Neuronal stem cell (in vitro differentiated cells): ENCODE results near the gene TUBA4B.
A peak's percentile ranks its signal among the peaks of the same experiment; 100 is the strongest.
"Not testable (repeated sequence)": the region's sequence is repeated elsewhere in the genome, so short reads cannot be mapped to it uniquely, and the experiment has no call there.

ENCODE experiments used
- DNase-seq: peaks from one replicate; pipeline ENCODE4 v3.0.0-alpha.2; 2013; ENCODE audit warnings: low spot score
- H2AFZ ChIP-seq: one replicate; pipeline ENCODE4 v1.6.1; 2013; ENCODE audit warnings: mild to moderate bottlenecking, low read length, inconsistent platforms
- H2AK5ac ChIP-seq: 2 replicates; pipeline ENCODE4 v1.6.1; 2013; ENCODE audit warnings: low read depth, mild to moderate bottlenecking, inconsistent platforms, low read length, moderate library complexity, mixed read lengths
- H2BK120ac ChIP-seq: 2 replicates; pipeline ENCODE4 v1.6.1; 2013; ENCODE audit warnings: low read depth, mild to moderate bottlenecking, inconsistent platforms, low read length, moderate library complexity, mixed read lengths
- H2BK12ac ChIP-seq: one replicate; pipeline ENCODE4 v1.6.1; 2013; ENCODE audit warnings: low read length, inconsistent platforms
- H2BK15ac ChIP-seq: 2 replicates; pipeline ENCODE4 v1.6.1; 2013; ENCODE audit warnings: mild to moderate bottlenecking, low read length, inconsistent platforms, mixed read lengths
- H2BK5ac ChIP-seq: one replicate; pipeline ENCODE4 v1.6.1; 2013; ENCODE audit warnings: inconsistent platforms, mild to moderate bottlenecking, low read length, moderate library complexity
- H3K14ac ChIP-seq: one replicate; pipeline ENCODE4 v1.6.1; 2013; ENCODE audit warnings: low read length, inconsistent platforms
- H3K18ac ChIP-seq: 2 replicates; pipeline ENCODE4 v1.6.1; 2013; ENCODE audit warnings: low read length, inconsistent platforms
- H3K23ac ChIP-seq: 2 replicates; pipeline ENCODE4 v1.6.1; 2013; ENCODE audit warnings: low read depth, mild to moderate bottlenecking, mixed read lengths, low read length, inconsistent platforms; ENCODE audit not compliant: poor library complexity
- H3K27ac ChIP-seq: replicated peaks from 3 replicates; pipeline ENCODE4 v1.5.1; 2013; ENCODE audit warnings: low read length, inconsistent platforms
- H3K27me3 ChIP-seq, 3 experiments: 2 replicates each; pipeline ENCODE4 v1.6.1; 2013; ENCODE audit warnings: low read length in 3 of 3, mild to moderate bottlenecking in 2 of 3, inconsistent platforms in 1 of 3, low read depth in 1 of 3, mixed read lengths in 1 of 3, moderate library complexity in 1 of 3; ENCODE audit not compliant: control insufficient read depth in 3 of 3, insufficient read depth in 3 of 3
- H3K36me3 ChIP-seq, 2 donors: replicated peaks in 1 of 2; 2 replicates each; pipeline ENCODE4 v1.6.1; 2013; ENCODE audit warnings: low read length in 2 of 2; ENCODE audit not compliant: control insufficient read depth in 2 of 2, insufficient read depth in 2 of 2
- H3K4ac ChIP-seq: 2 replicates; pipeline ENCODE4 v1.6.1; 2013; ENCODE audit warnings: inconsistent platforms, mild to moderate bottlenecking, low read length, moderate library complexity
- H3K4me1 ChIP-seq, 2 donors: 1 replicate in 1 of 2; 2 replicates in 1 of 2; pipeline ENCODE4 v1.6.1; 2013; ENCODE audit warnings: low read length in 2 of 2, low read depth in 1 of 2; ENCODE audit not compliant: control insufficient read depth in 2 of 2, insufficient read depth in 1 of 2
- H3K4me2 ChIP-seq: one replicate; pipeline ENCODE4 v1.6.1; 2013; ENCODE audit warnings: mild to moderate bottlenecking, low read length, inconsistent platforms; ENCODE audit not compliant: insufficient read depth, poor library complexity, severe bottlenecking
- H3K4me3 ChIP-seq, 2 donors: 2 replicates each; pipeline ENCODE4 v1.5.1; 2013; ENCODE audit warnings: low read length in 2 of 2, mild to moderate bottlenecking in 2 of 2, inconsistent platforms in 1 of 2, moderate library complexity in 1 of 2
- H3K79me1 ChIP-seq: one replicate; pipeline ENCODE4 v1.6.1; 2013; ENCODE audit warnings: low read depth, mild to moderate bottlenecking, inconsistent platforms, low read length, moderate library complexity
- H3K9ac ChIP-seq: one replicate; pipeline ENCODE4 v1.6.1; 2013; ENCODE audit warnings: mild to moderate bottlenecking, low read depth, low read length, inconsistent platforms; ENCODE audit not compliant: poor library complexity
- H3K9me3 ChIP-seq, 2 donors: replicated peaks in 1 of 2; 2 replicates each; pipeline versions ENCODE3 to v1.6.1; 2013; ENCODE audit warnings: low read length in 2 of 2, mild to moderate bottlenecking in 2 of 2, inconsistent platforms in 1 of 2, low read depth in 1 of 2, mixed read lengths in 1 of 2, moderate library complexity in 1 of 2; ENCODE audit not compliant: control insufficient read depth in 2 of 2, insufficient read depth in 1 of 2
- H4K8ac ChIP-seq: one replicate; pipeline ENCODE4 v1.6.1; 2013; ENCODE audit warnings: low read depth, mild to moderate bottlenecking, inconsistent platforms, low read length, moderate library complexity
- H4K91ac ChIP-seq: one replicate; pipeline ENCODE4 v1.6.1; 2013; ENCODE audit warnings: low read length, low read depth, mild to moderate bottlenecking, inconsistent platforms; ENCODE audit not compliant: poor library complexity
- WGBS, 2 donors: extraction: QIAGEN DNeasy Blood & Tissue Kit; methylation state at CpG; one replicate each; pipeline ENCODE4 v1.1.7; 2013; ENCODE audit warnings: missing lambda C conversion rate in 2 of 2, mixed read lengths in 1 of 2; ENCODE audit not compliant: insufficient read length in 2 of 2, insufficient replicate concordance in 1 of 2; ENCODE audit errors: extremely low coverage in 2 of 2; 5-methylcytosine and 5-hydroxymethylcytosine counted together

The TUBA4B gene

GRCh38 chr2:219285373-219285735, 32.3 kb downstream of the TUBA4B start:
- Histone ChIP-seq H2BK120ac (no peak overlapping the region), H3K4me1 (peaks cover 6 to 7% of the 10 kb centered on the region in 2 donors), H4K8ac (no peak overlapping the region), H2BK12ac (no peak overlapping the region), H3K9ac (no peak overlapping the region), H3K18ac (peak overlapping the region; percentile 38), H3K36me3 (peaks cover 20 to 39% of the 10 kb centered on the region in 2 donors), H2AFZ (no peak overlapping the region), H3K4me3 (no peak overlapping the region), H3K23ac (peak overlapping the region; percentile 73), H3K4ac (no peak overlapping the region), H3K27ac (no peak overlapping the region), H3K14ac (no peak overlapping the region), H4K91ac (no peak overlapping the region), H3K27me3 (no peaks in the 10 kb centered on the region), H2BK5ac (no peak overlapping the region), H3K9me3 (no peaks in the 10 kb centered on the region), H2AK5ac (peak overlapping the region; percentile 99), H3K4me2 (no peak overlapping the region), H2BK15ac (peak overlapping the region; percentile 24), H3K79me1 (peaks cover 7% of the 10 kb centered on the region)
- no peak for DNase-seq
- WGBS, 2 donors, result no CpG with 5 or more reads among the region's 12 CpGs

- Histone ChIP-seq H3K36me3 (peaks cover 17 to 36% of the 10 kb centered on the region in 2 donors), H3K23ac (peak overlapping the region; percentile 91), H4K91ac (no peak overlapping the region), H3K4me2 (no peak overlapping the region), H3K9ac (peak overlapping the region; percentile 60), H2BK15ac (peak overlapping the region; percentile 37), H3K27ac (peak overlapping the region; percentile 29), H3K14ac (peak overlapping the region; percentile 97), H3K79me1 (peaks cover 7% of the 10 kb centered on the region), H3K4me1 (peaks cover 6 to 7% of the 10 kb centered on the region in 2 donors), H2BK5ac (peak overlapping the region; percentile 66), H2AK5ac (peak overlapping the region; percentile 99), H3K18ac (peak overlapping the region; percentile 97), H3K9me3 (no peaks in the 10 kb centered on the region), H3K27me3 (no peaks in the 10 kb centered on the region), H2AFZ (no peak overlapping the region), H3K4me3 (no peak overlapping the region), H3K4ac (no peak overlapping the region), H4K8ac (peak overlapping the region; percentile 99), H2BK120ac (peak overlapping the region; percentile 81), H2BK12ac (no peak overlapping the region)
- DNase-seq, result no peak
- WGBS, 2 donors, result no CpG with 5 or more reads among the region's 17 CpGs
Measured at GRCh38 chr2:219285894-219286425, 32.9 kb downstream of the TUBA4B start.

- H3K14ac ChIP-seq, result peak overlapping the region; percentile 97
- peak overlapping the region; percentile 37 for H3K27ac ChIP-seq
- peaks cover 7% of the 10 kb centered on the region for H3K79me1 ChIP-seq
- no peak overlapping the region for H3K4me2 ChIP-seq
- peak overlapping the region; percentile 60 for H3K9ac ChIP-seq
- H3K18ac ChIP-seq, result peak overlapping the region; percentile 97
- H3K27me3 ChIP-seq, result peaks cover 0 to 5% (median 0%) of the 10 kb centered on the region in 3 experiments
- peak overlapping the region; percentile 46 for H2BK12ac ChIP-seq
- no peak overlapping the region for H4K91ac ChIP-seq
- DNase-seq, result no peak
- no CpG with 5 or more reads among the region's 12 CpGs for WGBS, 2 donors
- no peak overlapping the region for H3K4me3 ChIP-seq
- no peaks in the 10 kb centered on the region for H3K9me3 ChIP-seq
- peak overlapping the region; percentile 99 for H4K8ac ChIP-seq
- peak overlapping the region; percentile 37 for H2BK15ac ChIP-seq
- H3K36me3 ChIP-seq, result peaks cover 17 to 30% of the 10 kb centered on the region in 2 donors
- H2BK120ac ChIP-seq, result peak overlapping the region; percentile 81
- peak overlapping the region; percentile 66 for H2BK5ac ChIP-seq
- H2AFZ ChIP-seq, result no peak overlapping the region
- peaks cover 6 to 7% of the 10 kb centered on the region in 2 donors for H3K4me1 ChIP-seq
- peak overlapping the region; percentile 91 for H3K23ac ChIP-seq
- peak overlapping the region; percentile 97 for H2AK5ac ChIP-seq
- H3K4ac ChIP-seq, result no peak overlapping the region
Measured at GRCh38 chr2:219286436-219287115, 33.5 kb downstream of the TUBA4B start.

- not testable (repeated sequence) for H3K27me3 ChIP-seq, H4K91ac ChIP-seq, H3K27ac ChIP-seq, H3K4ac ChIP-seq, DNase-seq, H3K14ac ChIP-seq, H3K79me1 ChIP-seq, H3K9me3 ChIP-seq, H2BK15ac ChIP-seq, H3K4me2 ChIP-seq, H2AFZ ChIP-seq, H2BK12ac ChIP-seq, H4K8ac ChIP-seq, H3K4me3 ChIP-seq, H3K9ac ChIP-seq, H3K4me1 ChIP-seq, H2BK120ac ChIP-seq, H3K18ac ChIP-seq, H2AK5ac ChIP-seq, H3K23ac ChIP-seq
- H3K36me3 ChIP-seq, result peaks cover 14 to 26% of the 10 kb centered on the region in 2 donors
- WGBS, 2 donors, result no CpG with 5 or more reads among the region's 6 CpGs
- peak overlapping the region; percentile 66 for H2BK5ac ChIP-seq
Measured at GRCh38 chr2:219287116-219287440, 34.0 kb downstream of the TUBA4B start.
